ENCODE data around the gene FPGT.
"Not testable (repeated sequence)": the region's sequence is repeated elsewhere in the genome, so short reads cannot be mapped to it uniquely, and the experiment has no call there.

FPGT gene

GRCh38 chr1:74197657-74198552 lies at the start of gene FPGT, which contains the start of gene LRRIQ3:
Gene FPGT, plus strand, starts transcription at chr1:74198242. Its CDS starts 37 bp downstream, at chr1:74198279.
Gene LRRIQ3, minus strand, starts transcription at chr1:74198176. Its CDS starts 14,492 bp downstream, at chr1:74183684.
- Mint-ChIP-seq H3K4me1 (ENCODE audit: low read depth) (peaks cover 6% of the 10 kb centered on the region), H3K4me3 (peak within 1 kb of the TSS; percentile 88), H3K9me3 (no peaks in the 10 kb centered on the region), H3K27ac (peak within 1 kb of the TSS; percentile 91), H3K36me3 (ENCODE audit: low read depth) (peaks cover 26% of the 10 kb centered on the region), H3K27me3 (peaks cover 5% of the 10 kb centered on the region)
- intact Hi-C loops (cut with micrococcal nuclease), result loop anchor here (5.0 kb wide), 2 partner anchors 484 to 1589 kb away; partner anchors contain the start of gene RABGGTB

GRCh38 chr1:74160046-74160445 lies 38.0 kb upstream of the FPGT start:
- Mint-ChIP-seq H3K4me1 (ENCODE audit: low read depth) (no peaks in the 10 kb centered on the region), H3K27ac (no peak overlapping the region), H3K27me3 (no peaks in the 10 kb centered on the region), H3K36me3 (ENCODE audit: low read depth) (no peaks in the 10 kb centered on the region), H3K9me3 (no peaks in the 10 kb centered on the region), H3K4me3 (no peak overlapping the region)
- intact Hi-C loops (cut with micrococcal nuclease), result no loop called here

- Mint-ChIP-seq H3K9me3 (no peaks in the 10 kb centered on the region), H3K36me3 (ENCODE audit: low read depth) (no peaks in the 10 kb centered on the region), H3K4me3 (no peak overlapping the region), H3K27ac (no peak overlapping the region), H3K27me3 (no peaks in the 10 kb centered on the region), H3K4me1 (ENCODE audit: low read depth) (no peaks in the 10 kb centered on the region)
- intact Hi-C loops (cut with micrococcal nuclease), result no loop called here
Observed at GRCh38 chr1:74161497-74161896, 36.5 kb upstream of the FPGT start.

- Mint-ChIP-seq H3K36me3 (ENCODE audit: low read depth) (no peaks in the 10 kb centered on the region), H3K4me1 (ENCODE audit: low read depth) (no peaks in the 10 kb centered on the region), H3K4me3 (no peak overlapping the region), H3K27ac (no peak overlapping the region), H3K27me3 (no peaks in the 10 kb centered on the region), H3K9me3 (no peaks in the 10 kb centered on the region)
- intact Hi-C loops (cut with micrococcal nuclease), result no loop called here
Observed at GRCh38 chr1:74162333-74162732, 35.7 kb upstream of the FPGT start.

GRCh38 chr1:74174423-74174822 lies 23.6 kb upstream of the FPGT start:
- H3K27ac Mint-ChIP-seq; H3K36me3 Mint-ChIP-seq (ENCODE audit: low read depth); H3K4me3 Mint-ChIP-seq; H3K27me3 Mint-ChIP-seq; intact Hi-C loops (cut with micrococcal nuclease); H3K4me1 Mint-ChIP-seq (ENCODE audit: low read depth): not testable (repeated sequence)
- H3K9me3 Mint-ChIP-seq, result peaks cover 28% of the 10 kb centered on the region

- H3K4me3 Mint-ChIP-seq, result no peak overlapping the region
- H3K9me3 Mint-ChIP-seq, result peaks cover 5% of the 10 kb centered on the region
- H3K27me3 Mint-ChIP-seq, result no peaks in the 10 kb centered on the region
- H3K27ac Mint-ChIP-seq, result no peak overlapping the region
- intact Hi-C loops (cut with micrococcal nuclease), result no loop called here
- H3K4me1 Mint-ChIP-seq (ENCODE audit: low read depth), result peaks cover 7% of the 10 kb centered on the region
- H3K36me3 Mint-ChIP-seq (ENCODE audit: low read depth), result no peaks in the 10 kb centered on the region
Observed at GRCh38 chr1:74180490-74180889, 17.6 kb upstream of the FPGT start.

- Mint-ChIP-seq H3K4me3 (no peak overlapping the region), H3K4me1 (ENCODE audit: low read depth) (peaks cover 6% of the 10 kb centered on the region), H3K27me3 (peaks cover 5% of the 10 kb centered on the region), H3K27ac (no peak overlapping the region), H3K36me3 (ENCODE audit: low read depth) (peaks cover 8% of the 10 kb centered on the region), H3K9me3 (no peaks in the 10 kb centered on the region)
- intact Hi-C loops (cut with micrococcal nuclease), result no loop called here
Observed at GRCh38 chr1:74193908-74194307, 4.1 kb upstream of the FPGT start.

GRCh38 chr1:74195339-74195738 lies 2.7 kb upstream of the FPGT start:
- Mint-ChIP-seq H3K27me3 (peaks cover 5% of the 10 kb centered on the region), H3K36me3 (ENCODE audit: low read depth) (peaks cover 9% of the 10 kb centered on the region), H3K27ac (no peak overlapping the region), H3K4me1 (ENCODE audit: low read depth) (peaks cover 6% of the 10 kb centered on the region), H3K4me3 (no peak overlapping the region), H3K9me3 (no peaks in the 10 kb centered on the region)
- intact Hi-C loops (cut with micrococcal nuclease), result loop anchor here (5.0 kb wide), 2 partner anchors 487 to 1592 kb away; partner anchors contain the start of gene RABGGTB

GRCh38 chr1:74197255-74197654 lies 787 bp upstream of the FPGT start:
- Mint-ChIP-seq H3K4me3 (peak overlapping the region; percentile 88), H3K4me1 (ENCODE audit: low read depth) (peaks cover 6% of the 10 kb centered on the region), H3K27ac (peak overlapping the region; percentile 91), H3K36me3 (ENCODE audit: low read depth) (peaks cover 26% of the 10 kb centered on the region), H3K27me3 (peaks cover 5% of the 10 kb centered on the region), H3K9me3 (no peaks in the 10 kb centered on the region)
- intact Hi-C loops (cut with micrococcal nuclease), result loop anchor here (5.0 kb wide), 2 partner anchors 485 to 1590 kb away; partner anchors contain the start of gene RABGGTB

GRCh38 chr1:74199504-74199903 lies 1.5 kb downstream of the FPGT start:
- intact Hi-C loops (cut with micrococcal nuclease), result loop anchor here (5.0 kb wide), 2 partner anchors 483 to 1588 kb away; partner anchors contain the start of gene RABGGTB
- Mint-ChIP-seq H3K9me3 (no peaks in the 10 kb centered on the region), H3K27ac (peak overlapping the region; percentile 91), H3K36me3 (ENCODE audit: low read depth) (peaks cover 41% of the 10 kb centered on the region), H3K4me3 (no peak overlapping the region), H3K27me3 (peaks cover 5% of the 10 kb centered on the region), H3K4me1 (ENCODE audit: low read depth) (peaks cover 6% of the 10 kb centered on the region)

- no peak overlapping the region for H3K27ac Mint-ChIP-seq
- peaks cover 54% of the 10 kb centered on the region for H3K36me3 Mint-ChIP-seq (ENCODE audit: low read depth)
- H3K4me1 Mint-ChIP-seq (ENCODE audit: low read depth), result no peaks in the 10 kb centered on the region
- H3K9me3 Mint-ChIP-seq, result no peaks in the 10 kb centered on the region
- H3K4me3 Mint-ChIP-seq, result no peak overlapping the region
- intact Hi-C loops (cut with micrococcal nuclease), result no loop called here
- H3K27me3 Mint-ChIP-seq, result no peaks in the 10 kb centered on the region
Observed at GRCh38 chr1:74205266-74205665, 7.2 kb downstream of the FPGT start.

GRCh38 chr1:74215229-74215628 lies 17.2 kb downstream of the FPGT start:
- H3K9me3 Mint-ChIP-seq, result no peaks in the 10 kb centered on the region
- no peaks in the 10 kb centered on the region for H3K4me1 Mint-ChIP-seq (ENCODE audit: low read depth)
- H3K36me3 Mint-ChIP-seq (ENCODE audit: low read depth), result no peaks in the 10 kb centered on the region
- no peaks in the 10 kb centered on the region for H3K27me3 Mint-ChIP-seq
- intact Hi-C loops (cut with micrococcal nuclease), result no loop called here
- H3K4me3 Mint-ChIP-seq, result no peak overlapping the region
- no peak overlapping the region for H3K27ac Mint-ChIP-seq

GRCh38 chr1:74222701-74223100 lies 24.7 kb downstream of the FPGT start:
- H3K9me3 Mint-ChIP-seq, result peaks cover 62% of the 10 kb centered on the region
- no peaks in the 10 kb centered on the region for H3K4me1 Mint-ChIP-seq (ENCODE audit: low read depth)
- H3K36me3 Mint-ChIP-seq (ENCODE audit: low read depth), result no peaks in the 10 kb centered on the region
- H3K27me3 Mint-ChIP-seq, result no peaks in the 10 kb centered on the region
- intact Hi-C loops (cut with micrococcal nuclease), result no loop called here
- H3K27ac Mint-ChIP-seq, result no peak overlapping the region
- H3K4me3 Mint-ChIP-seq, result no peak overlapping the region

GRCh38 chr1:74223453-74223852 lies 25.4 kb downstream of the FPGT start:
- Mint-ChIP-seq H3K36me3 (ENCODE audit: low read depth) (no peaks in the 10 kb centered on the region), H3K27me3 (no peaks in the 10 kb centered on the region)

More at GRCh38 chr1:74223453-74223852, 25.4 kb downstream of the FPGT start:
- Mint-ChIP-seq H3K4me1 (ENCODE audit: low read depth) (no peaks in the 10 kb centered on the region), H3K27ac (no peak overlapping the region), H3K4me3 (no peak overlapping the region), H3K9me3 (peaks cover 69% of the 10 kb centered on the region)
- intact Hi-C loops (cut with micrococcal nuclease), result no loop called here
